Tibial nerve (tissue), 4 donors: ENCODE results near the gene MIER2.

Source experiments
- CTCF ChIP-seq, 5 experiments: fragments of 200-600 bp in 3 of 5; fragments of 450-650 bp in 2 of 5; sonication (generic) in 3 of 5; IDR thresholded peaks; one replicate each; pipeline ENCODE4 v1.5.1; 2016 to 2019; ENCODE audit warnings: antibody characterized with exemption in 5 of 5, mild to moderate bottlenecking in 3 of 5, moderate library complexity in 2 of 5
- EP300 ChIP-seq, 2 donors: sonication (generic); formaldehyde crosslinking; IDR thresholded peaks; one replicate each; pipeline ENCODE4 v1.6.1; 2017; ENCODE audit warnings: antibody characterized with exemption in 2 of 2, mild to moderate bottlenecking in 1 of 2
- POLR2A ChIP-seq, 2 donors: fragments of 450-650 bp; IDR thresholded peaks; one replicate each; pipeline ENCODE4 v1.6.1; 2017; ENCODE audit warnings: antibody characterized with exemption in 2 of 2, mild to moderate bottlenecking in 2 of 2, moderate library complexity in 2 of 2

- TF ChIP-seq CTCF (IDR thresholded peaks at IDR 0.05) (no peak), EP300 (IDR thresholded peaks at IDR 0.05) (no peak), POLR2A (IDR thresholded peaks at IDR 0.05) (no peak)
Observed at GRCh38 chr19:362154-362553, 17.6 kb upstream of the MIER2 start.
